PC-9 (cell line): Measurements from ENCODE around the gene MYO1H. TPM values are rescaled to one million over a fixed set of nuclear protein-coding genes. Genes with fewer than 3 reads are reported as not detected.

Experiments used
- BruUV-seq: library from RNA; stranded (reverse); fragments of 400-500 nt; replicated peaks from 2 replicates; lab custom pipeline; 2021; lab: Mats Ljungman, UMichigan
- CTCF ChIA-PET: fragments of 300-600 bp; sonication (Branson Sonifier 250); formaldehyde crosslinking; loops from one replicate; lab custom pipeline; 2022; ENCODE audit warnings: antibody characterized with exemption; lab: Charles Lee
- POLR2A ChIA-PET: fragments of 300-600 bp; sonication (Branson Sonifier 250); formaldehyde crosslinking; loops from one replicate; lab custom pipeline; 2022; ENCODE audit warnings: antibody characterized with exemption; ENCODE audit not compliant: unreplicated experiment; lab: Charles Lee
- DNase-seq, 2 experiments: peaks; one replicate each; pipeline versions ENCODE4 v3.0.0 to v3.0.0-alpha.2; 2015 to 2022; ENCODE audit warnings: mixed read lengths in 1 of 2
- H2AFZ ChIP-seq: fragments of 200-600 bp; sonication (generic); 2 replicates; pipeline ENCODE4 v1.8.1; 2017; ENCODE audit warnings: antibody characterized with exemption
- H3F3A ChIP-seq: fragments of 200-600 bp; sonication (generic); 2 replicates; pipeline ENCODE4 v1.8.1; 2017; ENCODE audit warnings: antibody characterized with exemption, mild to moderate bottlenecking, low read depth; ENCODE audit not compliant: insufficient read depth
- H3K27ac ChIP-seq: fragments of 200-600 bp; sonication (generic); 2 replicates; pipeline ENCODE4 v1.6.1; 2016; ENCODE audit warnings: mixed run types
- H3K27me3 ChIP-seq: fragments of 200-600 bp; sonication (generic); 2 replicates; pipeline ENCODE4 v1.6.1; 2016; ENCODE audit warnings: low read depth, mixed run types; ENCODE audit not compliant: insufficient read depth
- H3K36me3 ChIP-seq: fragments of 200-600 bp; sonication (generic); 2 replicates; pipeline ENCODE4 v1.6.1; 2016; ENCODE audit warnings: low read depth, mixed run types
- H3K4me1 ChIP-seq: fragments of 200-600 bp; sonication (generic); replicated peaks from 2 replicates; pipeline ENCODE4 v1.6.1; 2016; ENCODE audit warnings: mixed run types; ENCODE audit not compliant: insufficient read depth
- H3K4me2 ChIP-seq: fragments of 200-600 bp; sonication (generic); 2 replicates; pipeline ENCODE4 v1.6.1; 2017; ENCODE audit warnings: mixed run types
- H3K4me3 ChIP-seq: fragments of 200-600 bp; sonication (generic); 2 replicates; pipeline ENCODE4 v1.6.1; 2016; ENCODE audit warnings: mixed run types
- H3K79me2 ChIP-seq: fragments of 200-600 bp; sonication (generic); 2 replicates; pipeline ENCODE4 v1.6.1; 2017; ENCODE audit warnings: low read depth, mixed run types
- H3K9me2 ChIP-seq: fragments of 200-600 bp; sonication (generic); 2 replicates; pipeline ENCODE4 v1.8.1; 2017; ENCODE audit warnings: mild to moderate bottlenecking; ENCODE audit not compliant: insufficient read depth
- H3K9me3 ChIP-seq: fragments of 200-600 bp; sonication (generic); 2 replicates; pipeline ENCODE4 v1.8.1; 2016; ENCODE audit warnings: low read depth; ENCODE audit not compliant: insufficient read depth
- H4K20me1 ChIP-seq: fragments of 200-600 bp; sonication (generic); 2 replicates; pipeline ENCODE4 v1.8.1; 2017; ENCODE audit not compliant: insufficient read depth
- EZH2 ChIP-seq: fragments of 200-600 bp; sonication (generic); IDR thresholded peaks from 2 replicates; pipeline ENCODE4 v1.8.0; 2017; ENCODE audit warnings: antibody characterized with exemption, low read depth
- intact Hi-C: fragments of 100-400 bp; cut with micrococcal nuclease; formaldehyde crosslinking; loops from one replicate; pipeline ENCODE4 v1.10.0; 2022; ENCODE audit not compliant: unreplicated experiment
- total RNA-seq: library from RNA; stranded (reverse); gene quantifications from 2 replicates; pipeline ENCODE4 v1.2.3, GENCODE V29; 2021
- TF ChIP-seq, protein P1 (sequence below): fragments of 200-600 bp; sonication (generic); conservative IDR thresholded peaks from 2 replicates; pipeline ENCODE4 v1.6.1; 2017; ENCODE audit warnings: mixed run types, antibody characterized with exemption, mild to moderate bottlenecking, moderate library complexity

MYO1H gene
- total RNA-seq, 1 experiment from 2014 or later = not detected

DNA sequence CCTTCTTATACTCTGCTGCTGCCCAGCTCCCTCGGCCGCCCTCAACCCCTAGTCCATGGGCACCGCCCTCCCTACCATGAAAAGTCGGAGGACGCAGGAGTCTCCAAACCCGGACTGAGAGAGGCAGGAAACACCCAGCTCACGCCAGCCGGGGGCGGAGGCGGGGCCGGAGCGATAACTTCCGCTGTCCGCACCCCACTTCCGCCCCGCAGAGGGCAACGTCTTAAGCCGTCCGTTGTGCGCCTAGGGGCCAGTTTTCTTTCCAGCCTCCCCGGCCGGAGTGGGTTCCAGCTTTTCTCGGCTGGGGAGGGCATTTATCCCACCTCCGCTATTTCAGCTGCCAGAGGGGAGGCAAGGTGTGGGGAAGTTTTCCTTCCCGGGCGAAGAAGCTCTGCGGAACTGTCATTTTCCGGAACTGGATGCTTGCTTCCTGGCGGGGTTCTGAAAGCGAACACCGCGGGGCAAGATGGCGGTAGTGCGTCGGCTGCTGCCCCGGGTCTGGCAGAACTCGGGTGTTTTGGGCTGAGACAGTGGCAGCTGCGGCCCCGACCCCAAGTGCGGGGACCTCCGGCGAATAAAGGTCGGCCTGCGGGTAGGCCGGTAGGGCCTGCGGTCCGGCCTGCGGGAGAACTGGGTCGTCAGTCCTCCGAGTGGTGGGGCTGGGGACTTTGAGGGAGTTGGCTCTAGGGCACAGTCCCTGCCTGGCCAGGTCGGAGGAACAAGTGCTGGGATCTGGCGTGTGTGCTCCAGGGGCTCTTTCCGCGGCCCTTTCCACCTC lies 129.7 kb downstream of the MYO1H start, which contains the start of the genes KCTD10 and UBE3B:
KCTD10 (minus strand) TSS at position 116 of the 778 bp plus-strand sequence; CDS start at position 78, 38 bp downstream.
UBE3B (plus strand) TSS at position 450 of the 778 bp plus-strand sequence. CDS start 5,918 bp downstream, outside the sequence.
- BruUV-seq = no TSS peak
- ChIA-PET POLR2A (interaction anchor here (0.6 to 1.0 kb wide), 3 partner anchors 15 to 341 kb away, joined by 3 to 6 read pairs (median 5); no protein-coding TSS in a partner anchor), CTCF (interaction anchor here (0.7 to 1.1 kb wide), 2 partner anchors 45 to 92 kb away, joined by 3 to 10 read pairs; no protein-coding TSS in a partner anchor)
- Histone ChIP-seq H3K9me3 (no peaks in the 10 kb centered on the region), H3F3A (no peaks in the 10 kb centered on the region), H4K20me1 (peaks cover under 1% of the 10 kb centered on the region), H3K4me3 (peak within 1 kb of the TSS; percentile 90), H3K4me1 (peaks cover 17% of the 10 kb centered on the region), H2AFZ (peak within 1 kb of the TSS; percentile 82), H3K27me3 (no peaks in the 10 kb centered on the region), H3K27ac (peak within 1 kb of the TSS; percentile 63), H3K79me2 (peaks cover 69% of the 10 kb centered on the region), H3K9me2 (no peaks in the 10 kb centered on the region), H3K36me3 (no peaks in the 10 kb centered on the region), H3K4me2 (peak within 1 kb of the TSS; percentile 94)
- intact Hi-C loops = loop anchor here (1.0 to 2.0 kb wide), 2 partner anchors 15 to 45 kb away; no protein-coding TSS in a partner anchor
- peak; percentile 74 to 85 for DNase-seq
- no peak for TF ChIP-seq EZH2
- TF ChIP-seq, protein P1, sequence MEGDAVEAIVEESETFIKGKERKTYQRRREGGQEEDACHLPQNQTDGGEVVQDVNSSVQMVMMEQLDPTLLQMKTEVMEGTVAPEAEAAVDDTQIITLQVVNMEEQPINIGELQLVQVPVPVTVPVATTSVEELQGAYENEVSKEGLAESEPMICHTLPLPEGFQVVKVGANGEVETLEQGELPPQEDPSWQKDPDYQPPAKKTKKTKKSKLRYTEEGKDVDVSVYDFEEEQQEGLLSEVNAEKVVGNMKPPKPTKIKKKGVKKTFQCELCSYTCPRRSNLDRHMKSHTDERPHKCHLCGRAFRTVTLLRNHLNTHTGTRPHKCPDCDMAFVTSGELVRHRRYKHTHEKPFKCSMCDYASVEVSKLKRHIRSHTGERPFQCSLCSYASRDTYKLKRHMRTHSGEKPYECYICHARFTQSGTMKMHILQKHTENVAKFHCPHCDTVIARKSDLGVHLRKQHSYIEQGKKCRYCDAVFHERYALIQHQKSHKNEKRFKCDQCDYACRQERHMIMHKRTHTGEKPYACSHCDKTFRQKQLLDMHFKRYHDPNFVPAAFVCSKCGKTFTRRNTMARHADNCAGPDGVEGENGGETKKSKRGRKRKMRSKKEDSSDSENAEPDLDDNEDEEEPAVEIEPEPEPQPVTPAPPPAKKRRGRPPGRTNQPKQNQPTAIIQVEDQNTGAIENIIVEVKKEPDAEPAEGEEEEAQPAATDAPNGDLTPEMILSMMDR = no peak

DNA sequence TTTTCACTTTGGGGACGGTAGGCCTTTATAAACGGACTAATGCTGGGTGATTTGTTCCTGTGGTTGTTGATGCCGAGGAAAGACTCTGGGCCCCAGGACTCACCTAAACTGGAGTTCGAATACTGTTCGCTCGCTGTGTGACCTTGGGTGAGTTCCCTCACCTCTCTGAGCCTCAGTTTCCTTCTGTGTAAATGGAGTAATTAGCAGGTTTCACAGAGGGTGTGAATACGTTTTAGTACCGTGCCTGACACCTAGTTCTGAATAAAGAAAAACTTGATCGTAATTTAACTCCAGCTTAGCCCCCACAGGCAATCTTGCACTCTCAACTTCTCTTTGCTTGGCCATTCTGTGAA lies 130.2 kb downstream of the MYO1H start:
- no peak for DNase-seq
- no peak for TF ChIP-seq EZH2
- TF ChIP-seq, protein P1 = no peak
- peak overlapping the region; percentile 94 for H3K4me2 ChIP-seq
- no peaks in the 10 kb centered on the region for H3K9me2 ChIP-seq
- H3K79me2 ChIP-seq = peaks cover 64% of the 10 kb centered on the region
- no peaks in the 10 kb centered on the region for H3K27me3 ChIP-seq
- POLR2A ChIA-PET = no interaction called here
- H3K36me3 ChIP-seq = no peaks in the 10 kb centered on the region
- CTCF ChIA-PET = no interaction called here
- peak overlapping the region; percentile 63; the same call in 1 of the 2 replicates for H3K27ac ChIP-seq
- peaks cover 17% of the 10 kb centered on the region for H3K4me1 ChIP-seq
- BruUV-seq = TSS peak; percentile 78
- H2AFZ ChIP-seq = peak overlapping the region; percentile 82
- no peaks in the 10 kb centered on the region for H3K9me3 ChIP-seq
- peak overlapping the region; percentile 90 for H3K4me3 ChIP-seq
- H3F3A ChIP-seq = no peaks in the 10 kb centered on the region
- no peaks in the 10 kb centered on the region; the same call in none of the 2 replicates for H4K20me1 ChIP-seq
- intact Hi-C loops = loop anchor here (1.0 to 2.0 kb wide), 2 partner anchors 15 to 46 kb away; no protein-coding TSS in a partner anchor

DNA sequence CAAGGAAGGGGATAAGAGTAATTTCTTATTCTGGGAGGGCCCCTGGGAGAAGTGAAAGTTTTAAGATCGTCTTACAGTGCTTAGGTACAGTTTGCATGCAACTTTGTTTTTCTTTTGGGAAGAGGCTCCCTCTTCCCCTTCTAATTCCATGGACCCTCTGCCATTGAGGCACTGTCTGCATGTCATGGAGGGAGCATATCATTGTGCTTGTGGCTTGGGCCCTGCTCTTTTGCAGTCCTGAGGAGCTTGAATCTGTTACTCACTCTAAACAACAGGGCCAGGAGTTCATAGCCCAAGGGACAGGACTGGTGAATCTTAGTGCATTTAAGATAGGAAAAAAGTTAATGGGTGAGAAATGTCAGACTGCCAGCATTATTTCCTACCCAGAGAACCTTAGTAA lies 132.1 kb downstream of the MYO1H start:
- DNase-seq = no peak
- POLR2A ChIA-PET = interaction anchor here (0.7 kb wide), 1 partner anchor 170 kb away, joined by 5 read pairs; no protein-coding TSS in a partner anchor

More for the DNA sequence above, 132.1 kb downstream of the MYO1H start:
- H2AFZ ChIP-seq = no peak overlapping the region
- intact Hi-C loops = no loop called here
- H3K4me3 ChIP-seq = no peak overlapping the region
- TF ChIP-seq, protein P1 = no peak
- no peak for TF ChIP-seq EZH2
- BruUV-seq = no TSS peak
- 0 out of 2 replicates have a peak, but pooled peaks cover 6% of the 10 kb centered on the region for H3K36me3 ChIP-seq
- H3K4me2 ChIP-seq = no peak overlapping the region
- H3K27ac ChIP-seq = no peak overlapping the region
- CTCF ChIA-PET = no interaction called here
- H3K79me2 ChIP-seq = peaks cover 45% of the 10 kb centered on the region
- H3F3A ChIP-seq = no peaks in the 10 kb centered on the region
- H3K27me3 ChIP-seq = no peaks in the 10 kb centered on the region
- H3K4me1 ChIP-seq = peaks cover 17% of the 10 kb centered on the region
- no peaks in the 10 kb centered on the region for H3K9me3 ChIP-seq
- H3K9me2 ChIP-seq = no peaks in the 10 kb centered on the region
- H4K20me1 ChIP-seq = no peaks in the 10 kb centered on the region; the same call in 1 of the 2 replicates
